H1 (cell line): ENCODE data around the gene CDH11. TPM values are rescaled to one million over a fixed set of nuclear protein-coding genes. Genes with fewer than 3 reads are reported as not detected.

Source experiments
- CTCF ChIA-PET: fragments of 300-600 bp; sonication (Branson Sonifier 250); formaldehyde crosslinking; loops from one replicate; lab custom pipeline; 2021; ENCODE audit not compliant: partially characterized antibody; lab: Charles Lee
- POLR2A ChIA-PET: fragments of 300-600 bp; sonication (Branson Sonifier 250); formaldehyde crosslinking; loops from one replicate; lab custom pipeline; 2021; ENCODE audit warnings: inconsistent platforms; ENCODE audit not compliant: partially characterized antibody; lab: Charles Lee
- DNase-seq, 2 experiments: peaks; one replicate each; pipeline versions ENCODE4 v3.0.0 to v3.0.0-alpha.2; 2010 to 2022; ENCODE audit warnings: low spot score in 2 of 2, low read depth in 1 of 2, mixed read lengths in 1 of 2
- FAIRE-seq: peaks from 2 replicates; lab custom pipeline; 2011; peaks lifted over from hg19 to GRCh38; lab: Jason Lieb, UNC
- H2AFZ ChIP-seq: 2 replicates; pipeline ENCODE4 v1.8.1; 2012; ENCODE audit warnings: low read length, inconsistent platforms
- H2AK5ac ChIP-seq: 2 replicates; pipeline ENCODE4 v1.6.1; 2013; ENCODE audit warnings: low read depth, low read length
- H2BK120ac ChIP-seq: replicated peaks from 2 replicates; pipeline ENCODE3; 2013; ENCODE audit warnings: low read depth, low read length, inconsistent platforms
- H2BK12ac ChIP-seq: 2 replicates; pipeline ENCODE4 v1.6.1; 2013; ENCODE audit warnings: low read depth, low read length
- H2BK15ac ChIP-seq: 2 replicates; pipeline ENCODE4 v1.6.1; 2013; ENCODE audit warnings: low read length
- H2BK20ac ChIP-seq: 2 replicates; pipeline ENCODE4 v1.6.1; 2013; ENCODE audit warnings: low read length
- H2BK5ac ChIP-seq: 2 replicates; pipeline ENCODE4 v1.6.1; 2013; ENCODE audit warnings: low read depth, low read length
- H3K14ac ChIP-seq: 2 replicates; pipeline ENCODE4 v1.6.1; 2013; ENCODE audit warnings: inconsistent platforms; ENCODE audit not compliant: insufficient read length
- H3K18ac ChIP-seq: 2 replicates; pipeline ENCODE4 v1.6.1; 2013; ENCODE audit warnings: low read length; ENCODE audit errors: extremely low read depth
- H3K23ac ChIP-seq: 2 replicates; pipeline ENCODE4 v1.6.1; 2013; ENCODE audit warnings: inconsistent platforms; ENCODE audit not compliant: insufficient read length
- H3K23me2 ChIP-seq: 2 replicates; pipeline ENCODE4 v1.6.1; 2013; ENCODE audit warnings: low read depth, low read length
- H3K27ac ChIP-seq: 2 replicates; pipeline ENCODE4 v1.6.1; 2011; ENCODE audit warnings: low read depth, low read length, inconsistent platforms
- H3K27me3 ChIP-seq, 4 experiments: replicated peaks in 1 of 4; 1 replicate in 1 of 4; 2 replicates in 3 of 4; pipeline versions ENCODE4 v1.6.1 to v1.8.1; 2011 to 2013; ENCODE audit warnings: low read length in 3 of 4, mild to moderate bottlenecking in 3 of 4, inconsistent platforms in 2 of 4, mixed read lengths in 2 of 4, moderate library complexity in 1 of 4; ENCODE audit not compliant: control insufficient read depth in 3 of 4, insufficient read depth in 3 of 4; ENCODE audit errors: extremely low read depth in 1 of 4
- H3K36me3 ChIP-seq, 4 experiments: 2 replicates each; pipeline versions ENCODE4 v1.6.1 to v1.8.1; 2011 to 2013; ENCODE audit warnings: mild to moderate bottlenecking in 4 of 4, low read length in 3 of 4, moderate library complexity in 2 of 4, control low read depth in 1 of 4, inconsistent platforms in 1 of 4; ENCODE audit not compliant: insufficient read depth in 4 of 4, control insufficient read depth in 2 of 4
- H3K4ac ChIP-seq: replicated peaks from 2 replicates; pipeline ENCODE3; 2013; ENCODE audit warnings: low read length, low read depth, mixed read lengths, inconsistent platforms; ENCODE audit not compliant: insufficient read length
- H3K4me1 ChIP-seq, 4 experiments: replicated peaks in 1 of 4; 1 replicate in 1 of 4; 2 replicates in 3 of 4; pipeline versions ENCODE4 v1.6.1 to v1.8.1; 2011 to 2013; ENCODE audit warnings: low read length in 3 of 4, inconsistent platforms in 2 of 4, mixed read lengths in 1 of 4; ENCODE audit not compliant: insufficient read depth in 4 of 4, control insufficient read depth in 3 of 4
- H3K4me2 ChIP-seq, 2 experiments: 2 replicates each; pipeline versions ENCODE4 v1.6.1 to v1.8.1; 2011 to 2013; ENCODE audit warnings: low read depth in 2 of 2, low read length in 2 of 2, control low read depth in 1 of 2, inconsistent platforms in 1 of 2, mild to moderate bottlenecking in 1 of 2; ENCODE audit not compliant: insufficient read depth in 1 of 2
- H3K4me3 ChIP-seq, 4 experiments: fragments of 200-600, 300-600 bp in 1 of 4; sonication (generic), shearing (Covaris generic), sonication (Bioruptor Twin) in 1 of 4; 2 replicates each; pipeline versions ENCODE4 v1.5.1 to v1.8.1; 2011 to 2016; ENCODE audit warnings: low read length in 4 of 4, low read depth in 3 of 4, control low read depth in 2 of 4, inconsistent platforms in 2 of 4, mild to moderate bottlenecking in 2 of 4, mixed read lengths in 1 of 4, moderate library complexity in 1 of 4; ENCODE audit not compliant: insufficient read depth in 2 of 4; ENCODE audit errors: extremely low read depth in 1 of 4
- H3K56ac ChIP-seq: replicated peaks from 2 replicates; pipeline ENCODE3; 2013; ENCODE audit warnings: low read depth, mild to moderate bottlenecking, mixed read lengths, low read length, inconsistent platforms; ENCODE audit not compliant: insufficient read length
- H3K79me1 ChIP-seq: 2 replicates; pipeline ENCODE4 v1.6.1; 2013; ENCODE audit warnings: low read depth, low read length, control low read depth
- H3K79me2 ChIP-seq, 2 experiments: 2 replicates each; pipeline versions ENCODE4 v1.6.1 to v1.8.1; 2012 to 2013; ENCODE audit warnings: low read length in 2 of 2, mild to moderate bottlenecking in 2 of 2, inconsistent platforms in 1 of 2; ENCODE audit not compliant: insufficient read depth in 2 of 2, control insufficient read depth in 1 of 2
- H3K9ac ChIP-seq, 4 experiments: replicated peaks in 1 of 4; 1 replicate in 1 of 4; 2 replicates in 3 of 4; pipeline versions ENCODE4 v1.6.1 to v1.8.1; 2011 to 2013; ENCODE audit warnings: low read depth in 3 of 4, low read length in 3 of 4, control low read depth in 2 of 4, mild to moderate bottlenecking in 2 of 4, moderate library complexity in 2 of 4, inconsistent platforms in 1 of 4; ENCODE audit errors: extremely low read depth in 1 of 4
- H3K9me3 ChIP-seq, 2 experiments: 2 replicates each; pipeline versions ENCODE4 v1.6.1 to v1.8.1; 2012 to 2013; ENCODE audit warnings: mild to moderate bottlenecking in 2 of 2, moderate library complexity in 2 of 2, control low read depth in 1 of 2, inconsistent platforms in 1 of 2, low read depth in 1 of 2, low read length in 1 of 2, mixed read lengths in 1 of 2; ENCODE audit not compliant: insufficient read depth in 2 of 2
- H4K20me1 ChIP-seq, 2 experiments: replicated peaks in 1 of 2; 2 replicates each; pipeline versions ENCODE3 to v1.8.1; 2011 to 2013; ENCODE audit warnings: inconsistent platforms in 2 of 2, low read length in 2 of 2, mild to moderate bottlenecking in 1 of 2; ENCODE audit not compliant: insufficient read depth in 2 of 2, control insufficient read depth in 1 of 2
- H4K5ac ChIP-seq: 2 replicates; pipeline ENCODE4 v1.6.1; 2013; ENCODE audit warnings: low read length, low read depth, mixed read lengths, inconsistent platforms; ENCODE audit not compliant: insufficient read length
- H4K8ac ChIP-seq: 2 replicates; pipeline ENCODE4 v1.8.0; 2013; ENCODE audit warnings: mild to moderate bottlenecking, moderate library complexity, low read length, inconsistent platforms; ENCODE audit not compliant: insufficient read depth; ENCODE audit errors: extremely low read depth
- H4K91ac ChIP-seq: replicated peaks from 2 replicates; pipeline ENCODE3; 2013; ENCODE audit warnings: low read length, mixed read lengths, inconsistent platforms; ENCODE audit not compliant: insufficient read length
- CREB1 ChIP-seq: IDR thresholded peaks from 2 replicates; pipeline ENCODE4 v1.6.1; 2012; ENCODE audit warnings: inconsistent platforms
- CTCF ChIP-seq, 3 experiments: IDR thresholded peaks; 1 replicate in 2 of 3; 2 replicates in 1 of 3; pipeline versions ENCODE4 v1.5.1 to v1.6.1; 2011; ENCODE audit warnings: low read length in 3 of 3, mild to moderate bottlenecking in 3 of 3, inconsistent platforms in 2 of 3, low read depth in 1 of 3, moderate library complexity in 1 of 3; ENCODE audit not compliant: insufficient read depth in 1 of 3; ENCODE audit errors: control extremely low read depth in 1 of 3
- SIX5 ChIP-seq: IDR thresholded peaks from 2 replicates; pipeline ENCODE4 v1.6.1; 2011; ENCODE audit warnings: mild to moderate bottlenecking, low read depth, low read length
- WGBS, 2 experiments: shearing (Covaris generic) in 1 of 2; methylation state at CpG; one replicate each; pipeline versions ENCODE4 v1.1.6 to v1.1.7; 2013 to 2015; ENCODE audit warnings: low lambda C conversion rate in 2 of 2, mixed read lengths in 2 of 2, inconsistent platforms in 1 of 2, low coverage in 1 of 2, missing lambda C conversion rate in 1 of 2; ENCODE audit not compliant: insufficient replicate concordance in 2 of 2, insufficient coverage in 1 of 2, insufficient read length in 1 of 2; ENCODE audit errors: extremely low coverage in 1 of 2, missing lambda C conversion rate in 1 of 2; 5-methylcytosine and 5-hydroxymethylcytosine counted together
- polyA plus RNA-seq, 7 experiments: library from polyadenylated mRNA; depleted of rRNA in 3 of 7; stranded (reverse) in 5 of 7; unstranded in 2 of 7; fragments of >200 nt in 5 of 7; fragments of 200-250 nt in 2 of 7; gene quantifications; 1 replicate in 5 of 7; 2 replicates in 1 of 7; 4 replicates in 1 of 7; pipeline versions ENCODE4 v1.2.1 to v1.2.3, GENCODE V29; 2011 to 2013; ENCODE audit warnings: missing spikeins in 2 of 7, mixed read lengths in 2 of 7
- total RNA-seq: library from RNA; stranded (reverse); fragmentation: NEBNext Ultra II Directional; extraction: Animal tissue kit (Norgen Biotek cat#: 25700); gene quantifications from 2 replicates; pipeline ENCODE4 v1.2.1, GENCODE V29; 2021

CDH11 gene
- total and polyA plus RNA-seq, 2 of the 8 experiments (the other 6 are each of a cell fraction or from before 2014, with no cell fraction given) = 3.3 to 8.4 TPM

GRCh38 chr16:65000654-65001053 lies 121.2 kb downstream of the CDH11 start:
- WGBS, 2 experiments = 98% methylated on average over 3 of the region's 3 CpGs; no CpG with 5 or more reads in 1 of the 2 experiments
- H3K27me3 ChIP-seq = no peaks in the 10 kb centered on the region

More at GRCh38 chr16:65000654-65001053, 121.2 kb downstream of the CDH11 start:
- no peak overlapping the region for H2AFZ ChIP-seq
- H3K56ac ChIP-seq = no peak overlapping the region
- CTCF ChIA-PET = no interaction called here
- H3K4me2 ChIP-seq = no peak overlapping the region
- H3K4me3 ChIP-seq = no peak overlapping the region
- no peaks in the 10 kb centered on the region for H3K23me2 ChIP-seq
- H3K9ac ChIP-seq = no peak overlapping the region
- TF ChIP-seq CTCF (IDR thresholded peaks at IDR 0.05; ENCODE audit: control extremely low read depth in 1 of 3, insufficient read depth in 1 of 3, low read depth in 1 of 3, low read length in 3 of 3) (no peak), CREB1 (no peak), SIX5 (no peak)
- no peak overlapping the region for H2BK5ac ChIP-seq
- H3K14ac ChIP-seq = no peak overlapping the region
- no peaks in the 10 kb centered on the region for H4K20me1 ChIP-seq
- peaks cover 0 to 3% (median 0%) of the 10 kb centered on the region in 4 experiments; a peak in 2 of 7 replicates for H3K4me1 ChIP-seq
- H3K23ac ChIP-seq = no peak overlapping the region
- H2BK20ac ChIP-seq = no peak overlapping the region
- no peaks in the 10 kb centered on the region for H3K9me3 ChIP-seq
- H2BK12ac ChIP-seq = no peak overlapping the region
- no peaks in the 10 kb centered on the region for H3K79me2 ChIP-seq
- H2BK15ac ChIP-seq = no peak overlapping the region
- no peak overlapping the region for H4K8ac ChIP-seq
- H3K18ac ChIP-seq = no peak overlapping the region
- no peak overlapping the region for H2BK120ac ChIP-seq
- H4K5ac ChIP-seq = no peak overlapping the region
- no peak overlapping the region for H3K4ac ChIP-seq
- DNase-seq (no peak), FAIRE-seq (no peak)
- no peaks in the 10 kb centered on the region for H3K36me3 ChIP-seq
- H3K79me1 ChIP-seq = no peaks in the 10 kb centered on the region
- H2AK5ac ChIP-seq = no peak overlapping the region
- H3K27ac ChIP-seq = no peak overlapping the region
- H4K91ac ChIP-seq = no peak overlapping the region
- POLR2A ChIA-PET = no interaction called here
